CD4-positive, alpha-beta memory T cell (primary cell): ENCODE results near the gene PDGFB. TPM values are rescaled to one million over a fixed set of nuclear protein-coding genes. Genes with fewer than 3 reads are reported as not detected.

Source experiments
- CTCF ChIA-PET: fragments of 350-600 bp; sonication (Branson Sonifier 250); formaldehyde crosslinking; loops from one replicate; lab custom pipeline; 2021; ENCODE audit warnings: inconsistent platforms; ENCODE audit not compliant: partially characterized antibody; lab: Charles Lee
- POLR2A ChIA-PET: fragments of 350-600 bp; sonication (Branson Sonifier 250); formaldehyde crosslinking; loops from one replicate; lab custom pipeline; 2021; ENCODE audit not compliant: partially characterized antibody; lab: Charles Lee
- DNase-seq, 5 donors: peaks; one replicate each; pipeline versions ENCODE4 v3.0.0 to v3.0.0-alpha.2; 2020 to 2022; ENCODE audit warnings: mixed read lengths in 1 of 5
- H3K27ac ChIP-seq: one replicate; pipeline ENCODE4 v1.7.0; 2013; ENCODE audit warnings: low read depth, low read length
- H3K27me3 ChIP-seq: 2 replicates; pipeline ENCODE4 v1.7.0; 2013; ENCODE audit warnings: mild to moderate bottlenecking, low read length, moderate library complexity; ENCODE audit not compliant: insufficient read depth
- H3K36me3 ChIP-seq: 2 replicates; pipeline ENCODE4 v1.7.0; 2013; ENCODE audit warnings: mild to moderate bottlenecking, low read length, moderate library complexity; ENCODE audit not compliant: insufficient read depth
- H3K4me1 ChIP-seq: 2 replicates; pipeline ENCODE4 v1.7.0; 2013; ENCODE audit warnings: mild to moderate bottlenecking, low read length, moderate library complexity; ENCODE audit not compliant: insufficient read depth
- H3K4me3 ChIP-seq, 2 donors: one replicate each; pipeline ENCODE4 v1.7.0; 2013; ENCODE audit warnings: low read length in 2 of 2, mild to moderate bottlenecking in 1 of 2
- H3K9me3 ChIP-seq, 2 donors: one replicate each; pipeline ENCODE4 v1.7.0; 2013; ENCODE audit warnings: low read length in 2 of 2, control low read depth in 1 of 2; ENCODE audit not compliant: control insufficient read depth in 1 of 2
- H3K27ac Mint-ChIP-seq, 7 donors: one replicate each; pipeline ENCODE4 v1.8.0; 2020 to 2021; ENCODE audit warnings: mixed read lengths in 7 of 7, mild to moderate bottlenecking in 6 of 7, inconsistent platforms in 3 of 7, moderate library complexity in 3 of 7
- H3K27me3 Mint-ChIP-seq, 2 donors: one replicate each; pipeline ENCODE4 v1.8.0; 2020 to 2021; ENCODE audit warnings: mixed read lengths in 2 of 2
- H3K36me3 Mint-ChIP-seq, 2 donors: one replicate each; pipeline ENCODE4 v1.8.0; 2020 to 2021; ENCODE audit warnings: mixed read lengths in 2 of 2, inconsistent platforms in 1 of 2, mild to moderate bottlenecking in 1 of 2
- H3K4me1 Mint-ChIP-seq, 4 donors: one replicate each; pipeline ENCODE4 v1.8.0; 2020 to 2021; ENCODE audit warnings: mixed read lengths in 4 of 4, mild to moderate bottlenecking in 1 of 4
- H3K4me3 Mint-ChIP-seq, 8 donors: one replicate each; pipeline ENCODE4 v1.8.0; 2020 to 2021; ENCODE audit warnings: mixed read lengths in 8 of 8, mild to moderate bottlenecking in 7 of 8, moderate library complexity in 6 of 8, inconsistent platforms in 3 of 8
- H3K9me3 Mint-ChIP-seq, 8 donors: one replicate each; pipeline ENCODE4 v1.8.0; 2020 to 2021; ENCODE audit warnings: mixed read lengths in 8 of 8, mild to moderate bottlenecking in 5 of 8, inconsistent platforms in 3 of 8, moderate library complexity in 1 of 8
- intact Hi-C: fragments of 100-400 bp; cut with micrococcal nuclease; formaldehyde crosslinking; loops from one replicate; pipeline ENCODE4 v1.15.1; 2023
- polyA plus RNA-seq, 2 donors: library from polyadenylated mRNA; unstranded; fragments of 300-500 nt; fragmentation: Illumina TruSeq; gene quantifications; one replicate each; pipeline ENCODE4 v1.2.3, GENCODE V29; 2021
- total RNA-seq, 2 experiments: library from RNA; stranded (reverse); gene quantifications; one replicate each; pipeline ENCODE4 v1.2.3, GENCODE V29; 2021

PDGFB gene
- total and polyA plus RNA-seq, 4 experiments from 2014 or later: 6.8 to 16.9 (median 13.6) TPM

DNA sequence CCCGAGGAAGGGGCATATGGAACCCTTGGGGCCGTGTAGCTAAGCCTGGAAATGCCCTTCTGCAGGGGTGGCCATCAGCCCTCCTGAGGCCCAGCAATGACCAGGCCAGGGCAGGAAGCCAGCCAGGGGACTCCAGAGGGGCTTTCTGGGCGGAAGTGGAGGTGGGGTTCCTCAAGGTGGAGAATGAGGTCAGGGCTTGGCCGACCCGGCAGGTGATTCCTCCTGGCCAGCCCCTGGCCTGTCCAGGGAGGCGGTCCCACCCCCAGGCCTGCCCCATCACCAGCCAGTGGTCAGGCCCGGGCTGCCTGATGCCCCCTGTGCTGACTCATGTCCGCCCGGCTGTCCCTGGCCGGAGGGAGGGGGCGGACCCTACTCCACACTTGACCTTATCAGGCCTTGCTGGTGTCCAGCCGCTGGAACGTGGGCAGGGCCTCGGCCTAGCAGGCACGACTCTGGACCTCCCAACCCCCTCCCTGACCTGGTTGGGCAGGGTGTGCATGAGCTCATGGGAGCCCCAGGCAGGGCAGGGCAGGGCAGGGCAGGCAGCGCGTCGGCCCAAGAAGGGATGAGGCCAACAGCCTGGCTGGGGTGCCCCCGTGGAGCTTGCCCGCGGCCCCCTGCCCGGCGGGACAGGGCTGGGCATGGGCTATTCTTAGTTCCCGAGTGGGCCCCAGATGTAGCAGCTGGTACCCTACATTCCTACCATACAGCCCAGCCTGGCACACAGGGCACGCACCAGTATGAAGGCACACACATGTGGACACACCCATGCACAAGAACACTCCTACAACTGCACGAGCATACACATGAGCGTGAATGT lies 38.8 kb upstream of the PDGFB start:
- POLR2A ChIA-PET: no interaction called here
- no peak overlapping the region for H3K27ac ChIP-seq
- H3K4me1 ChIP-seq: no peaks in the 10 kb centered on the region
- Mint-ChIP-seq H3K4me1 (peaks cover 0 to 4% (median 0%) of the 10 kb centered on the region in 4 donors), H3K27ac (no peak overlapping the region), H3K9me3 (peaks cover 0 to 14% (median 9%) of the 10 kb centered on the region in 8 donors), H3K4me3 (no peak overlapping the region), H3K27me3 (peaks cover 0 to 3% of the 10 kb centered on the region in 2 donors), H3K36me3 (no peaks in the 10 kb centered on the region)
- intact Hi-C loops: no loop called here
- peaks cover 0 to 5% of the 10 kb centered on the region in 2 donors for H3K9me3 ChIP-seq
- no peaks in the 10 kb centered on the region for H3K27me3 ChIP-seq
- CTCF ChIA-PET: interaction anchor here (0.8 kb wide), 1 partner anchor 112 kb away, joined by 3 read pairs; no protein-coding TSS in a partner anchor
- no peaks in the 10 kb centered on the region for H3K36me3 ChIP-seq
- no peak overlapping the region for H3K4me3 ChIP-seq
- DNase-seq: no peak

DNA sequence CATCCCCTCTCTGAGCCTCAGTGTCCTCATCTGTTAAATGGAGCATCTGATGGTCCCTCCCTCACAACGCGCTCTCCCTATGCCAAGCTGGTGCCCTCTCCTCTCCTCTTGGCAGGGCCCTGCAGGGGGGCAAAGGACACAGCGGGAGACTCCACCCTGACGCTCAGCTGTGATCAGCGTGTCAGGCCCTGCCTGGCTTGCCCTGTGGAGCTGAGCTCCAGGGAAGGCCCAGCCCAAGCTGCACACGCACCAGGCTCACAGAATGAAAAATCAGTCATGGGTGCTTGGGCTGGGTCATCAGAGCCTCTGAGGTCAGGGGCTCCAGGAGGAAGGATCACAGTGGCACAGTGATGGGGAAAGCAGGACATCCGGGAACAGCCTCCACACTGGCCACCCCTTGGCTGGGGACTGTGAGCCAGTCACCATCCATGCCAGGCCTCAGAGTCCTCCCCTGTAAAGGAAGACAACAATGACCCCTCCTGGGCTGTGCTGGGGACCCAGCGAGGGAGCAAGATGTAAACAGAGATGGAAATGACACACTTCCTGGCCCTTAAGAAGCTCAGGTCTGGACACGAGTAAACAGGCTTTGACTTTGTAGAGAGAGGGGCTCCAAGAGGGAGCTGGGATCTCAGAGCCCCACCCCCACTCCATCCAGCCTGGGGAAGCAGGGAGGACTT lies 38.0 kb upstream of the PDGFB start:
- intact Hi-C loops: no loop called here
- no peaks in the 10 kb centered on the region for H3K27me3 ChIP-seq
- H3K9me3 ChIP-seq: peaks cover 0 to 5% of the 10 kb centered on the region in 2 donors
- H3K4me1 ChIP-seq: no peaks in the 10 kb centered on the region
- DNase-seq: no peak
- H3K4me1 Mint-ChIP-seq: peaks cover 0 to 4% (median 0%) of the 10 kb centered on the region in 4 donors
- no peak overlapping the region for H3K4me3 ChIP-seq
- POLR2A ChIA-PET: no interaction called here
- H3K9me3 Mint-ChIP-seq: peaks cover 0 to 14% (median 9%) of the 10 kb centered on the region in 8 donors
- H3K27ac Mint-ChIP-seq: no peak overlapping the region
- H3K4me3 Mint-ChIP-seq: no peak overlapping the region
- CTCF ChIA-PET: interaction anchor here (0.8 kb wide), 1 partner anchor 112 kb away, joined by 3 read pairs; no protein-coding TSS in a partner anchor
- H3K36me3 Mint-ChIP-seq: no peaks in the 10 kb centered on the region
- no peaks in the 10 kb centered on the region for H3K36me3 ChIP-seq
- peaks cover 0 to 3% of the 10 kb centered on the region in 2 donors for H3K27me3 Mint-ChIP-seq
- H3K27ac ChIP-seq: no peak overlapping the region

DNA sequence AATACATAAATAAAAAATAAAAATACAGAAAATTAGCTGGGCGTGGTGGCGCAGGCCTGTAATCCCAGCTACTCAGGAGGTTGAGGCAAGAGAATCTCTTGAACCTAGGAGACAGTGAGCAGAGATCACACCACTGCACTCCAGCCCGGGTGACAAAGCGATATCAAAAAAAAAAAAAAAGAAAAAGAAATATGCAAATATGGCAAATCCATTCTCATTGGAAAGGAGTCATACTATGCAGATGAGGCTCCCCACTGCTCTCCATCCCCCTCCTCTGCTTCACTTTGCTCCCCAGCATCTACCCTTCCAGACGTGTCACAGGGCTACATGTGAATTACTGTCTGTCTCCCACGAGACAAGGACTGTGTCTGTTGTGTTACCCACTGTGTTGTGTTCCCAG lies 36.3 kb upstream of the PDGFB start:
- ChIA-PET POLR2A (no interaction called here), CTCF (no interaction called here)
- Histone ChIP-seq H3K4me3 (no peak overlapping the region), H3K27me3 (no peaks in the 10 kb centered on the region), H3K9me3 (peaks cover 0 to 5% of the 10 kb centered on the region in 2 donors), H3K4me1 (no peaks in the 10 kb centered on the region), H3K27ac (no peak overlapping the region), H3K36me3 (no peaks in the 10 kb centered on the region)
- intact Hi-C loops: no loop called here
- peaks cover 1 to 17% (median 10%) of the 10 kb centered on the region in 8 donors for H3K9me3 Mint-ChIP-seq
- peaks cover 3 to 8% of the 10 kb centered on the region in 2 donors for H3K27me3 Mint-ChIP-seq
- H3K36me3 Mint-ChIP-seq: no peaks in the 10 kb centered on the region
- H3K4me3 Mint-ChIP-seq: no peak overlapping the region
- H3K27ac Mint-ChIP-seq: no peak overlapping the region
- no peak for DNase-seq
- peaks cover 0 to 2% (median 0%) of the 10 kb centered on the region in 4 donors for H3K4me1 Mint-ChIP-seq

DNA sequence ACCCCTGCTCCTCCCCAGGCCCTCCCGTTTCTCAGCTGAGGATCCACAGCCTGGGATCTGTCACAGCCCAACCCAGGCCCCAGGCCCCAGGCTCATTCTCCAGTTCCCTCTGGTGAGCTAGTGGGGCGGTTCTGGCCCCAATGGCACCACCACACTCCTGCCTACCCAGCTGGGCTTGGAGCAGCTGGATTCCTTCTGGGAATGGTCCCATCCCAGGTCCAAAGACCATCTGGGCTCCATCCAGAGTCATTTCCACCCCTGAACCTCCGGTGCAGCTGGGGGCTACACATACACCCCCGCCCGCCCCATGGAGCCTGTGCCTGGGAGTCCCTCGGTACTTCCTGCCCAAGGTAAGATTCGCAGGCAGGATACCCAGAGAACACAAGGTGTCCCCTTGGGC lies 35.5 kb upstream of the PDGFB start:
- Histone ChIP-seq H3K9me3 (peaks cover 0 to 5% of the 10 kb centered on the region in 2 donors), H3K27me3 (no peaks in the 10 kb centered on the region), H3K36me3 (no peaks in the 10 kb centered on the region), H3K27ac (no peak overlapping the region), H3K4me1 (no peaks in the 10 kb centered on the region), H3K4me3 (no peak overlapping the region)
- ChIA-PET CTCF (no interaction called here), POLR2A (no interaction called here)
- H3K27ac Mint-ChIP-seq: no peak overlapping the region
- peaks cover 3 to 8% of the 10 kb centered on the region in 2 donors for H3K27me3 Mint-ChIP-seq
- intact Hi-C loops: no loop called here
- H3K36me3 Mint-ChIP-seq: no peaks in the 10 kb centered on the region
- DNase-seq: no peak
- H3K4me1 Mint-ChIP-seq: peaks cover 0 to 2% (median 0%) of the 10 kb centered on the region in 4 donors
- no peak overlapping the region for H3K4me3 Mint-ChIP-seq
- H3K9me3 Mint-ChIP-seq: peaks cover 1 to 13% (median 7%) of the 10 kb centered on the region in 8 donors

DNA sequence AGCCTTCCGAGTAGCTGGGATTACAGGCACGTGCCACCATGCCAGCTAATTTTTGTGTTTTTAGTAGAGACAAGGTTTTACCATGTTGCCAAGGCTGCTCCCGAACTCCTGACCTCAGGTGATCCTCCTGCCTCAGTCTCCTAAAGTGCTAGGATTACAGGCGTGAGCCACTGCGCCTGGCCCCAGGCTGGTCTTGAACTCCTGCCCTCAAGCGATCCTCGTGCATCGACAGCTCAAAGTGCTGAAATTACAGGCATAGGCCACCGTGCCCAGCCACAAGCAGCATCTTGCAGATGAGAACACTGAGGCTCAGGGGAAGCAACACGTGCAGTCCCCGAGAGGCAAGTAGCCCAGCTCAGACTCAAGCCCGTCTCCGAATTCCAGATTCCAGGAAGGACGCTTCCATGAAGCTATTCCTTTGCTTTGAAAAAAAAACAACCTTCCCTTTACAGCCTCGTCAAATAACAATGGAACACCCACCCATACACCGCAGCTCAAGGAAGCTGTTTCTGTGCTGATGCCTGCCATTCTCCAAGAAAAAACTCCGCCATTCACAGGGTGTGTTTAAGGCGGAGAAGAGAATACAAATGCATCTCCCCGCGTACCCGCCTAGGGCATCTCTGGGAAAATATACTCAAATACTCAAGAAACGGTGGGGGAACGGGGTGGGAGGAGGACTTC lies 34.5 kb upstream of the PDGFB start:
- Histone ChIP-seq H3K36me3 (no peaks in the 10 kb centered on the region), H3K9me3 (no peaks in the 10 kb centered on the region), H3K27ac (no peak overlapping the region), H3K4me3 (no peak overlapping the region), H3K4me1 (no peaks in the 10 kb centered on the region), H3K27me3 (no peaks in the 10 kb centered on the region)
- Mint-ChIP-seq H3K9me3 (peaks cover 0 to 8% (median 3%) of the 10 kb centered on the region in 8 donors), H3K4me3 (no peak overlapping the region), H3K4me1 (peaks cover 0 to 2% (median 0%) of the 10 kb centered on the region in 4 donors), H3K36me3 (no peaks in the 10 kb centered on the region), H3K27me3 (peaks cover 3 to 8% of the 10 kb centered on the region in 2 donors), H3K27ac (peak overlapping the region in 1 of 7 donors; percentile 21)
- CTCF ChIA-PET: interaction anchor here (1.1 kb wide), 1 partner anchor 11 kb away, joined by 3 read pairs; no protein-coding TSS in a partner anchor
- POLR2A ChIA-PET: no interaction called here
- DNase-seq: no peak
- intact Hi-C loops: no loop called here

DNA sequence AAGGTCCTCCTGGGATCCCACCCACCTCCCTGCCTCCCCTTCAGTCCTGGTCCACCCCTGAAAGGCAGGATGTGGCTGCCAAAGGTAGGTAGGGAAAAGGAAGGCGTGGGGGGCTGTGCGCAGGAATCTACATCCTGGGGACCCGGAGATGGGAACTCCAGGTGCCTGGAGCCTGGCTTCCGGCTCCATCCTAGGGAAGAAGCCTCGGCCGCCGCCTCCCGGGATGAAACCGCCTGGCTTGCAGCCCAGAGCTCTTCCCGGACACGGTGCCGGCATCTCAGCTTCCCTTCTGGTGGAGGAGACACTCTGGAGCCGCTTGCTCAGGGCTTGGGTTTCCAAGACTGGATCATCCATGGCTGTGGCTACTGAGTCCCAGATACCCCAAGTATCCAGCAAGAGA lies 33.3 kb upstream of the PDGFB start:
- H3K27me3 ChIP-seq: no peaks in the 10 kb centered on the region
- no peaks in the 10 kb centered on the region for H3K9me3 ChIP-seq
- Mint-ChIP-seq H3K9me3 (peaks cover 0 to 8% (median 3%) of the 10 kb centered on the region in 8 donors), H3K27ac (no peak overlapping the region), H3K4me3 (no peak overlapping the region), H3K4me1 (peaks cover 0 to 2% (median 0%) of the 10 kb centered on the region in 4 donors), H3K36me3 (no peaks in the 10 kb centered on the region), H3K27me3 (peaks cover 3 to 8% of the 10 kb centered on the region in 2 donors)
- intact Hi-C loops: no loop called here
- H3K4me3 ChIP-seq: no peak overlapping the region
- POLR2A ChIA-PET: no interaction called here
- H3K36me3 ChIP-seq: no peaks in the 10 kb centered on the region
- H3K4me1 ChIP-seq: no peaks in the 10 kb centered on the region
- no peak for DNase-seq
- CTCF ChIA-PET: no interaction called here
- no peak overlapping the region for H3K27ac ChIP-seq
